Heart left ventricle (tissue), 16 donors: ENCODE data around the gene ARL8A. TPM values are rescaled to one million over a fixed set of nuclear protein-coding genes. Genes with fewer than 3 reads are reported as not detected.

Experiments used
- ATAC-seq, 4 donors: fragments of 200-7000 bp; cut with Tn5 transposase; one replicate each; pipeline ENCODE4 v1.9.1; 2020 to 2022; ENCODE audit warnings: moderate library complexity in 4 of 4, mild to moderate bottlenecking in 3 of 4, moderate number of reproducible peaks in 1 of 4
- DNase-seq, 5 donors: peaks; one replicate each; pipeline ENCODE4 v3.0.0-alpha.2; 2020
- H3K27ac ChIP-seq, 12 donors: fragments of 200-600 bp; sonication (generic) in 4 of 12; one replicate each; pipeline versions ENCODE4 v1.5.0 to v1.8.0; 2016 to 2022; ENCODE audit warnings: mild to moderate bottlenecking in 2 of 12
- H3K27me3 ChIP-seq, 9 donors: fragments of 200-600 bp; sonication (generic) in 2 of 9; one replicate each; pipeline versions ENCODE4 v1.5.1 to v1.8.0; 2016 to 2022; ENCODE audit warnings: mild to moderate bottlenecking in 3 of 9
- H3K36me3 ChIP-seq, 9 donors: fragments of 200-600 bp; sonication (generic) in 2 of 9; one replicate each; pipeline versions ENCODE4 v1.5.0 to v1.8.0; 2018 to 2022; ENCODE audit warnings: mild to moderate bottlenecking in 2 of 9
- H3K4me1 ChIP-seq, 12 donors: fragments of 200-600 bp; sonication (generic) in 4 of 12; one replicate each; pipeline versions ENCODE4 v1.5.0 to v1.8.0; 2016 to 2022; ENCODE audit warnings: mild to moderate bottlenecking in 3 of 12
- H3K4me3 ChIP-seq, 12 donors: fragments of 200-600 bp; sonication (generic) in 4 of 12; one replicate each; pipeline versions ENCODE4 v1.5.0 to v1.8.0; 2017 to 2022; ENCODE audit warnings: mild to moderate bottlenecking in 9 of 12, moderate library complexity in 4 of 12
- H3K9me3 ChIP-seq, 12 donors: fragments of 200-600 bp; sonication (generic) in 4 of 12; one replicate each; pipeline versions ENCODE4 v1.5.0 to v1.8.0; 2016 to 2022; ENCODE audit warnings: mild to moderate bottlenecking in 1 of 12
- CTCF ChIP-seq, 12 donors: fragments of 200-600 bp; sonication (generic) in 4 of 12; IDR thresholded peaks; one replicate each; pipeline versions ENCODE4 v1.5.0 to v1.8.0; 2018 to 2022; ENCODE audit warnings: antibody characterized with exemption in 12 of 12, mild to moderate bottlenecking in 5 of 12
- POLR2A ChIP-seq, 2 donors: fragments of 450-650 bp; IDR thresholded peaks; one replicate each; pipeline ENCODE4 v1.6.1; 2017; ENCODE audit warnings: antibody characterized with exemption in 2 of 2, mild to moderate bottlenecking in 2 of 2, moderate library complexity in 2 of 2
- WGBS, 4 donors: extraction: QIAGEN DNeasy Blood & Tissue Kit in 2 of 4; methylation state at CpG; one replicate each; pipeline versions ENCODE4 v1.1.5 to v1.1.7; 2013 to 2018; 5-methylcytosine and 5-hydroxymethylcytosine counted together
- intact Hi-C, 10 donors: fragments of 100-400 bp; cut with DNase I; formaldehyde crosslinking; loops; one replicate each; pipeline versions ENCODE4 v1.11.1 to v1.14.2; 2022
- polyA plus RNA-seq, 2 donors: library from polyadenylated mRNA; stranded (reverse); fragments of 200-250 nt; gene quantifications; one replicate each; pipeline ENCODE4 v1.2.3, GENCODE V29; 2013
- total RNA-seq, 9 donors: library from RNA; depleted of rRNA in 2 of 9; stranded (reverse); fragments of >200 nt in 2 of 9; fragmentation: NEBNext Ultra II Directional in 3 of 9; extraction: Animal tissue kit (Norgen Biotek cat#: 25700) in 3 of 9; gene quantifications; one replicate each; pipeline versions ENCODE4 v1.1.0 to v1.2.4, GENCODE V29; 2016 to 2023
- donor health status: ischemic (EF 13 %, LVEDD 7.1; RV severe dilation, severe dysfunction).
- donor health status: healthy with polysubstance abuse.
- donor health status: DM: no; HTN: yes; CAD: no.
- donor health status: DM: no; HTN: no; CAD: no.
- donor health status: ischemic (EF 25% LVEDD 6.9; RV normal size, moderate dysfunction).
- donor health status: ischemic (EF 25% LVEDD 5.7; RV mildly dilated, moderate dysfunction).
- donor health status: healthy.
- donor health status: DM: yes; HTN: yes; CAD: no.
- donor health status: ischemic (EF 35%, LVEDD 5.7; RV mildly dilated, moderate dysfunction).
- donor health status: nonischemic (EF 11% LVEDD 7.7; RV severe dilation, severe dysfunction).
- donor health status: DM: yes; HTN: yes; CAD: no.
- donor health status: PGD.
- donor health status: ischemic (EF 29% LVEDD 5.4; RV normal size, mild dysfunction).
- donor health status: nonischemic (EF 23%, LVEDD 6.1; RV moderate dilation, normal function).

Gene ARL8A
- total and polyA plus RNA-seq, 11 donors = 22.6 to 86.4 (median 73.3) TPM

GRCh38 chr1:202130816-202131522, 13.6 kb downstream of the ARL8A start:
- no peak for TF ChIP-seq CTCF (IDR thresholded peaks at IDR 0.05)
- no peak for TF ChIP-seq POLR2A (IDR thresholded peaks at IDR 0.05)
- Histone ChIP-seq H3K9me3 (no peaks in the 10 kb centered on the region), H3K27me3 (no peaks in the 10 kb centered on the region), H3K4me1 (peaks cover 4 to 30% (median 19%) of the 10 kb centered on the region in 12 donors), H3K27ac (peak overlapping the region in 2 of 12 donors; percentile 9 to 83), H3K36me3 (peaks cover 0 to 44% (median 31%) of the 10 kb centered on the region in 9 donors), H3K4me3 (no peak overlapping the region)
- DNase-seq (peak in 1 of 5 donors; percentile 5), ATAC-seq (no peak)
- WGBS, 4 donors = 64 to 73% (median 70%) methylated on average over 4 to 9 of the region's 9 CpGs
- intact Hi-C loops = loop anchor here in 3 of 10 donors (10.0 kb wide), 1 partner anchor 236 kb away; no protein-coding TSS in a partner anchor

GRCh38 chr1:202130297-202130721, 14.2 kb downstream of the ARL8A start:
- Histone ChIP-seq H3K27me3 (no peaks in the 10 kb centered on the region), H3K4me3 (no peak overlapping the region), H3K27ac (peak overlapping the region in 2 of 12 donors; percentile 9 to 53), H3K36me3 (peaks cover 0 to 37% (median 24%) of the 10 kb centered on the region in 9 donors), H3K9me3 (no peaks in the 10 kb centered on the region), H3K4me1 (peaks cover 4 to 30% (median 19%) of the 10 kb centered on the region in 12 donors)
- DNase-seq = peak in 1 of 5 donors; percentile 4
- intact Hi-C loops = loop anchor here in 3 of 10 donors (10.0 kb wide), 1 partner anchor 236 kb away; no protein-coding TSS in a partner anchor
- ATAC-seq = no peak
- 59 to 75% (median 66%) methylated on average over 9 to 11 of the region's 11 CpGs for WGBS, 4 donors
- no peak for TF ChIP-seq POLR2A (IDR thresholded peaks at IDR 0.05)
- no peak for TF ChIP-seq CTCF (IDR thresholded peaks at IDR 0.05)

- peaks cover 4 to 30% (median 16%) of the 10 kb centered on the region in 12 donors for H3K4me1 ChIP-seq
- no peaks in the 10 kb centered on the region for H3K27me3 ChIP-seq
- H3K36me3 ChIP-seq = peaks cover 0 to 31% (median 19%) of the 10 kb centered on the region in 9 donors
- TF ChIP-seq POLR2A (IDR thresholded peaks at IDR 0.05) (no peak), CTCF (IDR thresholded peaks at IDR 0.05) (no peak)
- no peaks in the 10 kb centered on the region for H3K9me3 ChIP-seq
- no peak for DNase-seq
- intact Hi-C loops = loop anchor here in 4 of 10 donors (10.0 kb wide), 1 partner anchor 235 kb away; no protein-coding TSS in a partner anchor
- ATAC-seq = no peak
- H3K27ac ChIP-seq = peak overlapping the region in 1 of 12 donors; percentile 53
- H3K4me3 ChIP-seq = no peak overlapping the region
- WGBS, 4 donors = 72 to 92% (median 83%) methylated on average over 6 to 8 of the region's 8 CpGs
Observed at GRCh38 chr1:202129453-202130296, 14.9 kb downstream of the ARL8A start.
